ENCODE results near the gene CD248.
"Not testable (repeated sequence)": the region's sequence is repeated elsewhere in the genome, so short reads cannot be mapped to it uniquely, and the experiment has no call there.

CD248 gene

GRCh38 chr11:66289548-66290329 is 27.1 kb downstream of the CD248 start:
- peak; percentile 69 for DNase-seq (ENCODE audit: low read depth)

GRCh38 chr11:66288671-66289547 is 27.9 kb downstream of the CD248 start, which contains the start of gene YIF1A:
Gene YIF1A, minus strand, starts transcription at chr11:66289143. Its CDS starts 158 bp downstream, at chr11:66288985.
- DNase-seq (ENCODE audit: low read depth), result peak; percentile 98

GRCh38 chr11:66287889-66288670 is 28.8 kb downstream of the CD248 start:
- DNase-seq (ENCODE audit: low read depth), result no peak

GRCh38 chr11:66287211-66287888 is 29.5 kb downstream of the CD248 start:
- DNase-seq (ENCODE audit: low read depth), result no peak

- no peak for DNase-seq (ENCODE audit: low read depth)
These were observed 30.1 kb downstream of the CD248 start for GRCh38 chr11:66286699-66287098.

- no peak for DNase-seq (ENCODE audit: low read depth)
These were observed 31.4 kb downstream of the CD248 start for GRCh38 chr11:66285250-66285947.

GRCh38 chr11:66284526-66285078 is 32.2 kb downstream of the CD248 start:
- DNase-seq (ENCODE audit: low read depth), result no peak

GRCh38 chr11:66283461-66284105 is 33.3 kb downstream of the CD248 start:
- DNase-seq (ENCODE audit: low read depth), result no peak

- peak; percentile 97 for DNase-seq (ENCODE audit: low read depth)
These were observed 34.1 kb downstream of the CD248 start for GRCh38 chr11:66282468-66283455.

- DNase-seq (ENCODE audit: low read depth), result no peak
These were observed 34.9 kb downstream of the CD248 start for GRCh38 chr11:66281776-66282467.

GRCh38 chr11:66281001-66281400 is 35.8 kb downstream of the CD248 start:
- no peak for DNase-seq (ENCODE audit: low read depth)

GRCh38 chr11:66280428-66280827 is 36.4 kb downstream of the CD248 start:
- no peak for DNase-seq (ENCODE audit: low read depth)

- no peak for DNase-seq (ENCODE audit: low read depth)
These were observed 37.6 kb downstream of the CD248 start for GRCh38 chr11:66279092-66279734.

- DNase-seq (ENCODE audit: low read depth), result no peak
These were observed 38.3 kb downstream of the CD248 start for GRCh38 chr11:66278363-66279091.

- no peak for DNase-seq (ENCODE audit: low read depth)
These were observed 39.1 kb downstream of the CD248 start, which contains the start of gene CNIH2 for GRCh38 chr11:66277471-66278362. Gene CNIH2, plus strand, starts transcription at chr11:66278175. Its CDS starts 282 bp downstream, at chr11:66278457.

- DNase-seq (ENCODE audit: low read depth), result not testable (repeated sequence)
These were observed 39.8 kb downstream of the CD248 start for GRCh38 chr11:66277064-66277463.
